Choroid plexus epithelial cell (primary cell): ENCODE results near the gene HOXA10.

Experiments used
- DNase-seq: peaks from one replicate; pipeline ENCODE4 v3.0.0-alpha.2; 2010; ENCODE audit warnings: low read depth
- H3K4me3 ChIP-seq: 2 replicates; pipeline ENCODE4 v1.5.1; 2011; ENCODE audit warnings: low read depth, mild to moderate bottlenecking, control low read depth, low read length, moderate library complexity
- CTCF ChIP-seq: conservative IDR thresholded peaks from 2 replicates; pipeline ENCODE4 v1.5.1; 2011; ENCODE audit warnings: low read depth, mild to moderate bottlenecking, control low read depth, inconsistent platforms, low read length, moderate library complexity

HOXA10 gene

GRCh38 chr7:27209933-27210440 lies 35.9 kb upstream of the HOXA10 start:
- no peak for DNase-seq
- H3K4me3 ChIP-seq, result no peak overlapping the region
- TF ChIP-seq CTCF, result no peak

DNA sequence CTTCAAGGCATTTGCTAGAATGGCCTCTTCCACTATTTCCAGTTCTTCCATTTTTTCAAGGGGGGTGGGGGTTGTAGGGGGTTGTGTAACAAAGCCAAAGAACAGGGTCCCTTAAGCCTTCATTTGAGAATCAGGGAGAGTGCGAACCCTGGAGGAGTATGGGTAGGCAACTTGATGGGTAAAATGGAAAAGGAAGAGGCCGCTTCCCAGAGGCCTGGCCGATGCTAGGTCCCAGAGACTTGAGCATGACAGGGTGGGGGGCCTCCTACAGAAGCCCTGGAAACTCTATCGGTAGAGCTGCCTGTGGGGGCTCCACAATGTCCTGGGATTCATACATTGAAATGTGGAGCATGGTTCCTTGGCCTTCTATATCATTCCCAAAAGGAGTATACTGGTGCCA lies 34.9 kb upstream of the HOXA10 start:
- no peak for TF ChIP-seq CTCF
- DNase-seq, result no peak
- H3K4me3 ChIP-seq, result no peak overlapping the region

DNA sequence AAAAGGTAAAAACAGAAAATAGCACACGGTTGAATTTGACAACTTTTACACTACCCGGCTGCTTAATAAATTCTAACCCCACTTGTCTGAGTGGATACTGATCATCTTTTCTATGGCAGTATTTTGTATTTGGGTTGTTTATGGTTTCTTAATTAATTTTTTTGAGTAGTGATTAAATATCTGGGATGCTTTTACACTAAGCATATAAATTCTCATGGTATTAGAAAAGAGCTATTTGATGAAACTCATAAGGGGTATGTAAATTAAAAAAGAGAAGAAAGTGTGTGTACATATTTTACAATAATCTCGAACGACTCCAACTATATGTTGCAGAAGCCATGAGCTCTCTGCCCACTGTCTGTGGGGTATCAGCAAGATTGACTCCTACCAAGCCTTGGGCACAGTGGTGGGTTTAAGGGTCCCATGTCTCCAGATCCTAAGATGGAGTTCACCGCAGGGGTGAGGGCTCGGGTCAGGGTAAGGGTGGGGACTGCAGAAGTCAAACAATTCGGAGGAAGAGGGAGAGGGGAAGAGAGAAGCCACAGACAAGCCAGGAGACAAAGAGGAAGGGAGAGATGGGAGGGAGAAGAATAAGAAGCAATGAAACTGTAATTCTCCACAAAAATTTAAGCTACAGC lies 33.3 kb upstream of the HOXA10 start:
- DNase-seq, result no peak
- no peak for TF ChIP-seq CTCF
- no peak overlapping the region for H3K4me3 ChIP-seq

GRCh38 chr7:27205325-27206280 lies 31.5 kb upstream of the HOXA10 start:
- H3K4me3 ChIP-seq, result no peak overlapping the region
- no peak for TF ChIP-seq CTCF
- no peak for DNase-seq

GRCh38 chr7:27204851-27205322 lies 30.8 kb upstream of the HOXA10 start:
- TF ChIP-seq CTCF, result no peak
- no peak for DNase-seq
- no peak overlapping the region for H3K4me3 ChIP-seq

DNA sequence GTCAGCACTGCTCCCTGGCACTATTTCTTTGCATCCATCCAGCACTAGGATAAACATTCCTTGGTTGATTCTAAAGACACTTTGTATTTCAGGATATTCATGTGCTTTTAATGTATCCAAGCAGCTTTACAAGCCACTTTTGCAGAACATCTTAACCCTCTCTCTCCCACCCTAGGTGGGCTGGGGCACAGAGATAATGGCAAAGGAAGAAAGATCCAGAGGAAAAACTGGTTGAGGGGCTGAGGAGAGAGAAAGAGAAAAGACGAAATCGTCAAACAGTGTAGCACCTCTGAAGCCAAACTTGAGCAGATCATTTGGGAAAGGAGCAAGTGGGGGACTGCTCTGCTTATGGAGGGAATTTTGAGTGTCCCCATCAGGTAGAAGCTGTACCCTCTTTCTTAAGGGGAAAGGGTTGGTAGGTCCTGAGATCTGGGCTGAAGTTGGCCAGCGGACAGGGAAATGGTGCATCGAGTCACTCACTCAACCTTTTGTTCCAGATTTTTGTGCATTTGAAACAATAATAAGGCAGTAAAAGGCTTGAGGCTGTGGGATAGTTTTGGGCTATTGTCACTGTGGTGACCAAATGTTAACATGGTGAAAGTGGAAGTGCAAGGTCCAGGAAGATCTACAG lies 30.0 kb upstream of the HOXA10 start:
- no peak for DNase-seq
- no peak for TF ChIP-seq CTCF
- no peak overlapping the region for H3K4me3 ChIP-seq
